ENCODE measurements around the gene LMF1. TPM values are rescaled to one million over a fixed set of nuclear protein-coding genes. Genes with fewer than 3 reads are reported as not detected.

LMF1 gene
- total and polyA plus RNA-seq, 2 of the 4 experiments (the other 2 are of a cell fraction) = 7.7 to 13.1 TPM

DNA sequence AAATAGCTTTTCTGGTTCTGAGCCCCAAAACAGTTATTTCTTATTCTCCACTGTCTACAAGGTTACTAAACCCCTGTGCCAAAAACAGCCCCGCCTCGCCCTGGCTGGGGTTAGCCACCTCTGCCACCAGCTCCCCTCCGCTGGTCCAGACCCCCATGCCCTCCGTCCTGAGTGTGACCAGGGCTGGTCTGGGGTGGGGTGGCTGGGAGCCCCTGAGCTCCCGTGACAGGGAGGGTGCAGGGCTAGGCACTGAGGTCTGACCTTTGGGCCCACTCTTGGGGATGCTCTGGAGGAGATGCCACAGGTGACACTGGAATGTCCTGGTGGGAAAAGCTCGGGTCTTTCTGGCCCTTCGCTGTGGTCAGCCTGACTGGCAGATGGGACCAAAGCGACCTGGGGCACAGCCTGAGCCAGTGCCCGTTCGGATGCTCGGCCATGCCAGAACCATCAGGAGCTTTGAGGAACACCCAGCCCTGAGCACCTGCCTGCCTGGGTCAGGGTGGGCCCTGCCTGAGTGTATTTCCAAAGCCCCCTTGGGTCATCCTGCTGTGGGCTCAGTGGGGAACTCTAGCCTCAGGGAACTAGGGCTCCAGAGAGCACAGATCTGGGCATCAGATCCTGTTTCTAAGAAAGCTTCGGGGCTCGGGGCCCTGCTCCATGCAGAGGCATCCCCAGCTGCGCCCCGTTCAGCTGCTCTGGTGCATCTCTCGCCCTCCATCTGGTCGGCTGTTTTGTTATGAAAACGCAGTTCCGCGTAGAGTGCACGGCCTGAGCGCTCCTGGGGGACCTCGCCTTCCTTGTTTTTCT is 98.1 kb downstream of the LMF1 start:
- Histone ChIP-seq H4K8ac (ENCODE audit: low read depth in 2 of 2, low read length in 2 of 2) (no peak overlapping the region), H3K79me1 (ENCODE audit: low read depth in 1 of 2, low read length in 2 of 2) (no peaks in the 10 kb centered on the region), H3K14ac (replicated peaks; ENCODE audit: low read depth, low read length) (no peak overlapping the region), H3K4ac (ENCODE audit: low read depth, low read length) (no peak overlapping the region), H3K9me3 (ENCODE audit: control insufficient read depth, insufficient read depth, low read length) (no peaks in the 10 kb centered on the region), H3K4me3 (ENCODE audit: insufficient read depth, low read depth, low read length) (no peak overlapping the region), H4K5ac (ENCODE audit: low read depth, low read length) (no peak overlapping the region), H3K27ac (ENCODE audit: insufficient read depth, low read length) (no peak overlapping the region), H3K9me1 (ENCODE audit: insufficient read depth, low read length) (no peaks in the 10 kb centered on the region), H3K36me3 (ENCODE audit: control insufficient read depth, insufficient read depth, low read length) (peaks cover 3% of the 10 kb centered on the region; the same call in 1 of the 2 replicates), H3K4me1 (ENCODE audit: control insufficient read depth, insufficient read depth, low read length) (no peaks in the 10 kb centered on the region), H2BK120ac (ENCODE audit: low read depth, low read length) (no peak overlapping the region), H3K4me2 (ENCODE audit: low read depth, low read length) (no peak overlapping the region), H4K91ac (ENCODE audit: insufficient read depth, low read depth, low read length) (no peak overlapping the region), H3K23ac (ENCODE audit: low read depth, low read length) (no peak overlapping the region), H3K9ac (ENCODE audit: low read depth, low read length) (no peak overlapping the region), H4K20me1 (ENCODE audit: insufficient read depth, low read length) (no peaks in the 10 kb centered on the region), H3K56ac (ENCODE audit: extremely low read depth, insufficient read depth, low read length) (no peak overlapping the region), H2BK15ac (ENCODE audit: low read depth, low read length) (no peak overlapping the region), H3K18ac (ENCODE audit: low read depth, low read length) (no peak overlapping the region), H2BK5ac (ENCODE audit: low read depth, low read length, poor library complexity, severe bottlenecking) (no peak overlapping the region), H2BK20ac (ENCODE audit: low read depth, low read length) (no peak overlapping the region), H2AK9ac (replicated peaks; ENCODE audit: low read depth, low read length, poor library complexity) (no peak overlapping the region), H2AFZ (replicated peaks; ENCODE audit: low read length, poor library complexity) (no peak overlapping the region), H3K27me3 (ENCODE audit: control insufficient read depth, insufficient read depth, low read length) (no peaks in the 10 kb centered on the region), H2AK5ac (ENCODE audit: low read depth, low read length) (no peak overlapping the region)
- in situ Hi-C loops (cut with MboI; ENCODE audit: low sequenced_read_pairs) (no loop called here), dilution Hi-C loops (cut with HindIII; ENCODE audit: low sequenced_read_pairs, unreplicated experiment) (no loop called here), intact Hi-C loops (cut with micrococcal nuclease) (no loop called here)
- TF ChIP-seq CEBPB (IDR thresholded peaks at IDR 0.05; ENCODE audit: low read depth, low read length) = no peak
- no peak for TF ChIP-seq MAZ (IDR thresholded peaks at IDR 0.05; ENCODE audit: borderline replicate concordance, low read depth, low read length)
- no peak for TF ChIP-seq RCOR1 (IDR thresholded peaks at IDR 0.05; ENCODE audit: insufficient replicate concordance, low read length)
- no peak for TF ChIP-seq MAFK (IDR thresholded peaks at IDR 0.05; ENCODE audit: low read depth, low read length)
- TF ChIP-seq, protein P1, sequence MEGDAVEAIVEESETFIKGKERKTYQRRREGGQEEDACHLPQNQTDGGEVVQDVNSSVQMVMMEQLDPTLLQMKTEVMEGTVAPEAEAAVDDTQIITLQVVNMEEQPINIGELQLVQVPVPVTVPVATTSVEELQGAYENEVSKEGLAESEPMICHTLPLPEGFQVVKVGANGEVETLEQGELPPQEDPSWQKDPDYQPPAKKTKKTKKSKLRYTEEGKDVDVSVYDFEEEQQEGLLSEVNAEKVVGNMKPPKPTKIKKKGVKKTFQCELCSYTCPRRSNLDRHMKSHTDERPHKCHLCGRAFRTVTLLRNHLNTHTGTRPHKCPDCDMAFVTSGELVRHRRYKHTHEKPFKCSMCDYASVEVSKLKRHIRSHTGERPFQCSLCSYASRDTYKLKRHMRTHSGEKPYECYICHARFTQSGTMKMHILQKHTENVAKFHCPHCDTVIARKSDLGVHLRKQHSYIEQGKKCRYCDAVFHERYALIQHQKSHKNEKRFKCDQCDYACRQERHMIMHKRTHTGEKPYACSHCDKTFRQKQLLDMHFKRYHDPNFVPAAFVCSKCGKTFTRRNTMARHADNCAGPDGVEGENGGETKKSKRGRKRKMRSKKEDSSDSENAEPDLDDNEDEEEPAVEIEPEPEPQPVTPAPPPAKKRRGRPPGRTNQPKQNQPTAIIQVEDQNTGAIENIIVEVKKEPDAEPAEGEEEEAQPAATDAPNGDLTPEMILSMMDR (conservative IDR thresholded peaks at IDR 0.05; ENCODE audit: low read depth, low read length) = no peak
- no peak for TF ChIP-seq POLR2A (IDR thresholded peaks at IDR 0.05; ENCODE audit: low read depth, low read length)
- TF ChIP-seq FOS (IDR thresholded peaks at IDR 0.05; ENCODE audit: low read depth, low read length) = no peak
- ChIA-PET CTCF (interaction anchor here (0.6 kb wide), 1 partner anchor 47 kb away, joined by 3 read pairs; no protein-coding TSS in a partner anchor), POLR2A (ENCODE audit: unreplicated experiment) (no interaction called here)
- no peak for ATAC-seq (ENCODE audit: low read depth)
- WGBS, 2 experiments (ENCODE audit: extremely low coverage in 2 of 2, insufficient read length in 1 of 2) = 83% methylated on average over 16 of the region's 23 CpGs; no CpG with 5 or more reads in 1 of the 2 experiments
- DNase-seq = no peak
- BruUV-seq (replicated peaks) = no TSS peak
